PC-3 (cell line): ENCODE results near the gene FBXL4. TPM values are rescaled to one million over a fixed set of nuclear protein-coding genes. Genes with fewer than 3 reads are reported as not detected.

Experiments used
- ATAC-seq: fragments of 200-7000 bp; cut with Tn5 transposase; 2 replicates; pipeline ENCODE4 v1.9.1; 2020; ENCODE audit warnings: mild to moderate bottlenecking, moderate library complexity
- BruUV-seq: library from RNA; stranded (reverse); fragments of 400-500 nt; replicated peaks from 2 replicates; lab custom pipeline; 2021; lab: Mats Ljungman, UMichigan
- CTCF ChIA-PET: fragments of 300-600 bp; sonication (Branson Sonifier 250); formaldehyde crosslinking; loops from one replicate; lab custom pipeline; 2022; ENCODE audit warnings: antibody characterized with exemption; lab: Charles Lee
- POLR2A ChIA-PET: fragments of 300-600 bp; sonication (Branson Sonifier 250); formaldehyde crosslinking; loops from one replicate; lab custom pipeline; 2022; ENCODE audit warnings: antibody characterized with exemption; ENCODE audit not compliant: unreplicated experiment; lab: Charles Lee
- DNase-seq: peaks from one replicate; pipeline ENCODE4 v3.0.0-alpha.2; 2015
- H2AFZ ChIP-seq: fragments of 300-600 bp; sonication (generic); 2 replicates; pipeline ENCODE4 v1.6.0; 2016; ENCODE audit warnings: antibody characterized with exemption, low read length
- H3F3A ChIP-seq: fragments of 300-600 bp; sonication (generic); one replicate; pipeline ENCODE4 v1.6.0; 2017; ENCODE audit warnings: antibody characterized with exemption, low read length, control low read depth, mild to moderate bottlenecking; ENCODE audit not compliant: unreplicated experiment
- H3K27ac ChIP-seq: fragments of 300-600 bp; sonication (generic); 2 replicates; pipeline ENCODE4 v1.5.1; 2016; ENCODE audit warnings: mild to moderate bottlenecking, low read length
- H3K27me3 ChIP-seq: fragments of 300-600 bp; sonication (generic); 2 replicates; pipeline ENCODE4 v1.6.1; 2016; ENCODE audit warnings: low read length, mixed read lengths
- H3K36me3 ChIP-seq: fragments of 300-600 bp; sonication (generic); 2 replicates; pipeline ENCODE4 v1.6.1; 2016; ENCODE audit warnings: low read depth, mixed run types, low read length, mixed read lengths
- H3K4me1 ChIP-seq: fragments of 300-600 bp; sonication (generic); 2 replicates; pipeline ENCODE4 v1.5.1; 2016; ENCODE audit warnings: low read length; ENCODE audit not compliant: insufficient read depth
- H3K4me2 ChIP-seq: fragments of 300-600 bp; sonication (generic); 2 replicates; pipeline ENCODE4 v1.6.0; 2016; ENCODE audit warnings: low read length
- H3K4me3 ChIP-seq: fragments of 300-600 bp; sonication (generic); 2 replicates; pipeline ENCODE4 v1.5.1; 2016; ENCODE audit warnings: mild to moderate bottlenecking, low read length, mixed read lengths
- H3K79me2 ChIP-seq: fragments of 300-600 bp; sonication (generic); 2 replicates; pipeline ENCODE4 v1.6.1; 2017; ENCODE audit warnings: low read length, mixed read lengths
- H3K9ac ChIP-seq: fragments of 300-600 bp; sonication (generic); 2 replicates; pipeline ENCODE4 v1.6.0; 2016; ENCODE audit warnings: mild to moderate bottlenecking, low read length
- H3K9me2 ChIP-seq: fragments of 300-600 bp; sonication (generic); replicated peaks from 2 replicates; pipeline ENCODE4 v1.6.1; 2016; ENCODE audit warnings: mixed run types, low read length, mixed read lengths
- H3K9me3 ChIP-seq: fragments of 300-600 bp; sonication (generic); 2 replicates; pipeline ENCODE4 v1.6.1; 2016; ENCODE audit warnings: low read length, mixed read lengths
- H4K20me1 ChIP-seq: fragments of 300-600 bp; sonication (generic); 2 replicates; pipeline ENCODE4 v1.6.1; 2016; ENCODE audit warnings: low read length, mixed read lengths
- CTCF ChIP-seq: fragments of 300-600 bp; sonication (generic); conservative IDR thresholded peaks from 2 replicates; pipeline ENCODE4 v1.5.1; 2017; ENCODE audit warnings: antibody characterized with exemption, low read depth, mild to moderate bottlenecking, low read length
- EZH2 ChIP-seq: fragments of 300-600 bp; sonication (generic); IDR thresholded peaks from one replicate; pipeline ENCODE4 v1.6.1; 2017; ENCODE audit warnings: antibody characterized with exemption, mild to moderate bottlenecking, low read length; ENCODE audit not compliant: unreplicated experiment
- EZH2phosphoT487 ChIP-seq: fragments of 300-600 bp; sonication (generic); IDR thresholded peaks from 2 replicates; pipeline ENCODE4 v1.6.1; 2018; ENCODE audit warnings: mild to moderate bottlenecking, antibody characterized with exemption, low read length, borderline replicate concordance
- intact Hi-C: fragments of 100-400 bp; cut with micrococcal nuclease; formaldehyde crosslinking; loops from 2 replicates; pipeline ENCODE4 v1.9.0; 2023
- total RNA-seq: library from RNA; depleted of rRNA; stranded (reverse); fragments of >200 nt; gene quantifications from 2 replicates; pipeline ENCODE4 v1.2.3, GENCODE V29; 2014

FBXL4 gene
- total RNA-seq, 1 experiment from 2014 or later = 3.8 TPM

- ChIA-PET POLR2A (no interaction called here), CTCF (no interaction called here)
- DNase-seq (no peak), ATAC-seq (no peak)
- no TSS peak for BruUV-seq
- Histone ChIP-seq H3K4me3 (no peak overlapping the region), H3K27ac (no peak overlapping the region), H2AFZ (no peak overlapping the region), H3K36me3 (no peaks in the 10 kb centered on the region), H3F3A (no peaks in the 10 kb centered on the region), H3K9me3 (no peaks in the 10 kb centered on the region), H3K27me3 (no peaks in the 10 kb centered on the region), H4K20me1 (no peaks in the 10 kb centered on the region), H3K9ac (no peak overlapping the region), H3K79me2 (no peaks in the 10 kb centered on the region), H3K4me1 (no peaks in the 10 kb centered on the region), H3K4me2 (no peak overlapping the region), H3K9me2 (no peaks in the 10 kb centered on the region)
- intact Hi-C loops = no loop called here
- TF ChIP-seq CTCF (no peak), EZH2phosphoT487 (no peak), EZH2 (no peak)
Observed at GRCh38 chr6:98887650-98888049, 60.1 kb downstream of the FBXL4 start.

- no peaks in the 10 kb centered on the region for H3K79me2 ChIP-seq
- BruUV-seq = no TSS peak
- intact Hi-C loops = no loop called here
- H3K4me1 ChIP-seq = no peaks in the 10 kb centered on the region
- no peak overlapping the region for H2AFZ ChIP-seq
- no peak overlapping the region for H3K9ac ChIP-seq
- H3K36me3 ChIP-seq = no peaks in the 10 kb centered on the region
- no peak overlapping the region for H3K4me3 ChIP-seq
- no peak for DNase-seq
- H3F3A ChIP-seq = no peaks in the 10 kb centered on the region
- no peak for ATAC-seq
- H3K9me3 ChIP-seq = no peaks in the 10 kb centered on the region
- TF ChIP-seq EZH2phosphoT487 (no peak), CTCF (no peak), EZH2 (no peak)
- POLR2A ChIA-PET = no interaction called here
- no peaks in the 10 kb centered on the region for H3K9me2 ChIP-seq
- H3K27me3 ChIP-seq = no peaks in the 10 kb centered on the region
- H4K20me1 ChIP-seq = no peaks in the 10 kb centered on the region
- CTCF ChIA-PET = no interaction called here
- H3K4me2 ChIP-seq = no peak overlapping the region
- H3K27ac ChIP-seq = no peak overlapping the region
Observed at GRCh38 chr6:98885330-98885729, 62.4 kb downstream of the FBXL4 start.

GRCh38 chr6:98880486-98880885 lies 67.3 kb downstream of the FBXL4 start:
- Histone ChIP-seq H3F3A (no peaks in the 10 kb centered on the region), H3K79me2 (no peaks in the 10 kb centered on the region), H3K27ac (no peak overlapping the region), H2AFZ (no peak overlapping the region), H3K36me3 (no peaks in the 10 kb centered on the region), H3K9ac (no peak overlapping the region), H3K9me2 (no peaks in the 10 kb centered on the region), H3K4me3 (no peak overlapping the region), H3K4me1 (no peaks in the 10 kb centered on the region), H3K27me3 (no peaks in the 10 kb centered on the region), H3K9me3 (no peaks in the 10 kb centered on the region), H3K4me2 (no peak overlapping the region), H4K20me1 (no peaks in the 10 kb centered on the region)
- TF ChIP-seq EZH2phosphoT487 (no peak), EZH2 (no peak), CTCF (no peak)
- CTCF ChIA-PET = no interaction called here
- POLR2A ChIA-PET = no interaction called here
- DNase-seq (no peak), ATAC-seq (no peak)
- no TSS peak for BruUV-seq
- intact Hi-C loops = no loop called here
